GM12878 (cell line): ENCODE data around the gene TNFRSF8. TPM values are rescaled to one million over a fixed set of nuclear protein-coding genes. Genes with fewer than 3 reads are reported as not detected.
A peak's percentile ranks its signal among the peaks of the same experiment; 100 is the strongest.

ENCODE experiments used
- ATF7 ChIP-seq: fragments of 450-650 bp; IDR thresholded peaks from 2 replicates; pipeline ENCODE4 v1.6.1; 2016; ENCODE audit warnings: low read depth, mild to moderate bottlenecking
- BCLAF1 ChIP-seq: fragments of 450-650 bp; IDR thresholded peaks from 2 replicates; pipeline ENCODE4 v1.6.1; 2017; ENCODE audit warnings: antibody characterized with exemption, mild to moderate bottlenecking, moderate library complexity
- CUX1 ChIP-seq: IDR thresholded peaks from 2 replicates; pipeline ENCODE4 v1.6.1; 2012; ENCODE audit warnings: improper control_type of control experiment, low read depth, low read length; ENCODE audit not compliant: insufficient replicate concordance
- DPF2 ChIP-seq: fragments of 450-650 bp; IDR thresholded peaks from 2 replicates; pipeline ENCODE4 v1.6.1; 2017; ENCODE audit warnings: mild to moderate bottlenecking
- E2F4 ChIP-seq: IDR thresholded peaks from 2 replicates; pipeline ENCODE4 v1.6.1; 2012; ENCODE audit warnings: low read depth, low read length, improper control_type of control experiment
- EED ChIP-seq: sonication (generic); IDR thresholded peaks from 2 replicates; pipeline ENCODE4 v1.6.1; 2016; ENCODE audit warnings: antibody characterized with exemption, low read depth
- ESRRA ChIP-seq: IDR thresholded peaks from 2 replicates; pipeline ENCODE4 v1.6.1; 2012; ENCODE audit warnings: mild to moderate bottlenecking, low read length, improper control_type of control experiment
- ETV6 ChIP-seq, 2 experiments: fragments of 450-650 bp in 1 of 2; IDR thresholded peaks in 1 of 2; conservative IDR thresholded peaks in 1 of 2; 2 replicates each; pipeline ENCODE4 v1.6.1; 2014; ENCODE audit warnings: antibody characterized with exemption in 1 of 2, borderline replicate concordance in 1 of 2, low read depth in 1 of 2, mild to moderate bottlenecking in 1 of 2, moderate library complexity in 1 of 2
- IKZF2 ChIP-seq, 2 experiments: fragments of 450-650 bp; IDR thresholded peaks; 2 replicates each; pipeline ENCODE4 v1.6.1; 2017; ENCODE audit warnings: mild to moderate bottlenecking in 2 of 2, moderate library complexity in 2 of 2
- MEF2B ChIP-seq: fragments of 450-650 bp; IDR thresholded peaks from 2 replicates; pipeline ENCODE4 v1.6.1; 2018; ENCODE audit warnings: mild to moderate bottlenecking, moderate library complexity; ENCODE audit not compliant: partially characterized antibody, poor library complexity, severe bottlenecking
- RAD51 ChIP-seq: fragments of 450-650 bp; IDR thresholded peaks from 2 replicates; pipeline ENCODE4 v1.6.1; 2016; ENCODE audit warnings: moderate library complexity, mild to moderate bottlenecking, inconsistent platforms
- RBBP5 ChIP-seq: fragments of 200-600 bp; sonication (generic); conservative IDR thresholded peaks from 2 replicates; pipeline ENCODE4 v1.6.1; 2016
- SREBF1 ChIP-seq: IDR thresholded peaks from 2 replicates; pipeline ENCODE4 v1.6.1; 2012; ENCODE audit warnings: mild to moderate bottlenecking, low read length
- ZBED1 ChIP-seq: IDR thresholded peaks from 2 replicates; pipeline ENCODE4 v1.6.1; 2016; ENCODE audit warnings: borderline replicate concordance
- polyA plus RNA-seq, 11 experiments: library from polyadenylated mRNA; depleted of rRNA in 4 of 11; unstranded in 6 of 11; stranded (reverse) in 5 of 11; fragments of >200 nt; fragmentation: Nextera tagmentation in 4 of 11; fragmentation: Illumina TruSeq in 1 of 11; extraction: Ambion mirVana in 4 of 11; extraction: Trizol in 1 of 11; gene quantifications; 1 replicate in 1 of 11; 2 replicates in 10 of 11; pipeline versions ENCODE4 v1.2.1 to v1.2.3, GENCODE V29; 2011 to 2016; ENCODE audit warnings: inconsistent platforms in 2 of 11, missing spikeins in 2 of 11, low read depth in 1 of 11
- total RNA-seq, 4 experiments: library from RNA; depleted of rRNA in 3 of 4; stranded (reverse); fragments of >200 nt in 3 of 4; fragmentation: Illumina TruSeq in 1 of 4; extraction: Trizol in 1 of 4; gene quantifications; 2 replicates each; pipeline versions ENCODE4 v1.2.1 to v1.2.3, GENCODE V29; 2013 to 2021
- TF ChIP-seq, protein P1 (sequence below): fragments of 150-350 bp; IDR thresholded peaks from 2 replicates; pipeline ENCODE4 v1.6.1; 2016; ENCODE audit warnings: low read depth, low read length
- TF ChIP-seq, protein P2 (sequence below): fragments of 450-650 bp; conservative IDR thresholded peaks from 2 replicates; pipeline ENCODE4 v1.6.1; 2017; ENCODE audit warnings: mild to moderate bottlenecking, moderate library complexity

Gene TNFRSF8
- total and polyA plus RNA-seq, 10 of the 15 experiments (the other 5 are each of a cell fraction or from before 2014, with no cell fraction given), result 9.8 to 114 (median 58.8) TPM

GRCh38 chr1:12163210-12163609 lies 100.1 kb downstream of the TNFRSF8 start (continued):
- TF ChIP-seq BCLAF1 (no peak), ZBED1 (no peak), DPF2 (peak; percentile 47; the same call in 1 of the 2 replicates), CUX1 (no peak), EED (peak; percentile 66), E2F4 (no peak), ETV6 (conservative IDR thresholded peaks at IDR 0.05 in 1 of 2, IDR thresholded peaks at IDR 0.05 in 1 of 2; ENCODE audit: borderline replicate concordance in 1 of 2, low read depth in 1 of 2) (no peak), IKZF2 (IDR thresholded peaks at IDR 0.05) (peak; percentile 81 to 84), ATF7 (peak; percentile 57), SREBF1 (no peak), RBBP5 (no peak), RAD51 (no peak), MEF2B (peak; percentile 13), ESRRA (no peak)
- TF ChIP-seq, protein P1, sequence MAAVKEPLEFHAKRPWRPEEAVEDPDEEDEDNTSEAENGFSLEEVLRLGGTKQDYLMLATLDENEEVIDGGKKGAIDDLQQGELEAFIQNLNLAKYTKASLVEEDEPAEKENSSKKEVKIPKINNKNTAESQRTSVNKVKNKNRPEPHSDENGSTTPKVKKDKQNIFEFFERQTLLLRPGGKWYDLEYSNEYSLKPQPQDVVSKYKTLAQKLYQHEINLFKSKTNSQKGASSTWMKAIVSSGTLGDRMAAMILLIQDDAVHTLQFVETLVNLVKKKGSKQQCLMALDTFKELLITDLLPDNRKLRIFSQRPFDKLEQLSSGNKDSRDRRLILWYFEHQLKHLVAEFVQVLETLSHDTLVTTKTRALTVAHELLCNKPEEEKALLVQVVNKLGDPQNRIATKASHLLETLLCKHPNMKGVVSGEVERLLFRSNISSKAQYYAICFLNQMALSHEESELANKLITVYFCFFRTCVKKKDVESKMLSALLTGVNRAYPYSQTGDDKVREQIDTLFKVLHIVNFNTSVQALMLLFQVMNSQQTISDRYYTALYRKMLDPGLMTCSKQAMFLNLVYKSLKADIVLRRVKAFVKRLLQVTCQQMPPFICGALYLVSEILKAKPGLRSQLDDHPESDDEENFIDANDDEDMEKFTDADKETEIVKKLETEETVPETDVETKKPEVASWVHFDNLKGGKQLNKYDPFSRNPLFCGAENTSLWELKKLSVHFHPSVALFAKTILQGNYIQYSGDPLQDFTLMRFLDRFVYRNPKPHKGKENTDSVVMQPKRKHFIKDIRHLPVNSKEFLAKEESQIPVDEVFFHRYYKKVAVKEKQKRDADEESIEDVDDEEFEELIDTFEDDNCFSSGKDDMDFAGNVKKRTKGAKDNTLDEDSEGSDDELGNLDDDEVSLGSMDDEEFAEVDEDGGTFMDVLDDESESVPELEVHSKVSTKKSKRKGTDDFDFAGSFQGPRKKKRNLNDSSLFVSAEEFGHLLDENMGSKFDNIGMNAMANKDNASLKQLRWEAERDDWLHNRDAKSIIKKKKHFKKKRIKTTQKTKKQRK, result no peak
- TF ChIP-seq, protein P2, sequence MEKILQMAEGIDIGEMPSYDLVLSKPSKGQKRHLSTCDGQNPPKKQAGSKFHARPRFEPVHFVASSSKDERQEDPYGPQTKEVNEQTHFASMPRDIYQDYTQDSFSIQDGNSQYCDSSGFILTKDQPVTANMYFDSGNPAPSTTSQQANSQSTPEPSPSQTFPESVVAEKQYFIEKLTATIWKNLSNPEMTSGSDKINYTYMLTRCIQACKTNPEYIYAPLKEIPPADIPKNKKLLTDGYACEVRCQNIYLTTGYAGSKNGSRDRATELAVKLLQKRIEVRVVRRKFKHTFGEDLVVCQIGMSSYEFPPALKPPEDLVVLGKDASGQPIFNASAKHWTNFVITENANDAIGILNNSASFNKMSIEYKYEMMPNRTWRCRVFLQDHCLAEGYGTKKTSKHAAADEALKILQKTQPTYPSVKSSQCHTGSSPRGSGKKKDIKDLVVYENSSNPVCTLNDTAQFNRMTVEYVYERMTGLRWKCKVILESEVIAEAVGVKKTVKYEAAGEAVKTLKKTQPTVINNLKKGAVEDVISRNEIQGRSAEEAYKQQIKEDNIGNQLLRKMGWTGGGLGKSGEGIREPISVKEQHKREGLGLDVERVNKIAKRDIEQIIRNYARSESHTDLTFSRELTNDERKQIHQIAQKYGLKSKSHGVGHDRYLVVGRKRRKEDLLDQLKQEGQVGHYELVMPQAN, result no peak
